ENCODE data around the gene GSG1L.

Gene GSG1L

DNA sequence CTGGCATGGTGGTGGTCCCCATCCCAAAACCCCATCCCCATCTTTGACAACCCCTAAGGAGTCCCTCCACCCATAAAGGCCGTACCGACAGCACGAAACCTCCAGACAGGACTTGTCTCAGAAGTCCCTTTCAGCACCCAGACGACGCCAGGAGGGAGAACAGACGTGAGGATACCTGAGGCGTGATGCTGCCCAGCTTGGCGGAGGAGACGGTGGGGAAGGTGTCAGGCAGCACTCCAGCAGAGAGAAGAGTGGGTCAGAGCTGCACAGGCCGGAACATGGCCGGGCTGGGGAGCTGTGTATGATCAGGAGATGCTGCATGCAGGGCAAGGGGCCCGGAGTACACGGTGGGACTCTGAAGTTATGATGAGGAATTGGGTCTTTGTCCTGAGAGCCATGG, 244.2 kb downstream of the GSG1L start:
- Mint-ChIP-seq H3K9me3 (no peaks in the 10 kb centered on the region), H3K4me3 (no peak overlapping the region), H3K36me3 (ENCODE audit: low read depth) (no peaks in the 10 kb centered on the region), H3K4me1 (no peaks in the 10 kb centered on the region), H3K27me3 (peaks cover 11% of the 10 kb centered on the region), H3K27ac (no peak overlapping the region)
- DNase-seq = no peak
- ATAC-seq = no peak

DNA sequence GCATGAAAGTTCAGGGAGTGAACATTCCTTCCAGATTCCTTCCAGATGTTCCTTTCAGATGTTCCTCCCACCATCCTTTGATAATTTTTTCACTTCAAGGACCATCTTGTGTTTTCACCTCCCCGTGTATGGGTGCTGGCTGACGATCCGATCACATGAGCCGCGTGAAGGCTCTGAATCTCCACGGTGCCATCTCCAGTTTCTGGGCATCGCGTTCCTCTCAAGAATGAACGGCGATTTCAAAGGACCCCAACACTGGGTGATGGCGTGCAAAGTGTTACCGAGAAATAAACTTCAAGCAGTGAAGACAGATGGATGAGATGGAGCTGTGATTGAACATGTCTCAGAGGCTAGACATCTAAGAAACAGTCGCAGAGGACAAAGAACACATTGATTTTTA, 245.3 kb downstream of the GSG1L start:
- Mint-ChIP-seq H3K4me1 (no peaks in the 10 kb centered on the region), H3K27me3 (peaks cover 12% of the 10 kb centered on the region), H3K4me3 (no peak overlapping the region), H3K27ac (no peak overlapping the region), H3K36me3 (ENCODE audit: low read depth) (no peaks in the 10 kb centered on the region), H3K9me3 (no peaks in the 10 kb centered on the region)
- DNase-seq (no peak), ATAC-seq (no peak)

DNA sequence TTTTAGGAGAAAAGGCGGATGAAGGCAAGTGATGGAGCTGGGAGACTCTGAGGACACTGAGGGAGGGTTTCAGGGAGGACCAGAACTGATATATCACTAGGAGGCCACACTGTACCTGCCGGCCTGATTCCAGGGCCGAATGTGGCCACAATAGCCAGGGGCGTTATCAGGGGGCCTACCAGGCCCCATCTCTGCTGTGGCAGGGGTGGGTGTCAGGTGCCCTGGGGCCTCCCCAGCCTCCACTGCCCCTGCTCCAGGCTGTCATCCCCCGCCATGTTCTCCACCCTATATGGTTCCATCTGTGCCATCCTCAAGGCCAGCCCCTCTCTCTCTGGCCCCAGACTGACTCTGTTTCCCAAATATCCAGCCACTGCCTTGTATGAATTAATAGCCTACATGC, 246.5 kb downstream of the GSG1L start:
- H3K27me3 Mint-ChIP-seq = peaks cover 14% of the 10 kb centered on the region
- no peaks in the 10 kb centered on the region for H3K36me3 Mint-ChIP-seq (ENCODE audit: low read depth)
- no peaks in the 10 kb centered on the region for H3K4me1 Mint-ChIP-seq
- no peak overlapping the region for H3K4me3 Mint-ChIP-seq
- ATAC-seq (no peak), DNase-seq (no peak)
- no peaks in the 10 kb centered on the region for H3K9me3 Mint-ChIP-seq
- no peak overlapping the region for H3K27ac Mint-ChIP-seq

DNA sequence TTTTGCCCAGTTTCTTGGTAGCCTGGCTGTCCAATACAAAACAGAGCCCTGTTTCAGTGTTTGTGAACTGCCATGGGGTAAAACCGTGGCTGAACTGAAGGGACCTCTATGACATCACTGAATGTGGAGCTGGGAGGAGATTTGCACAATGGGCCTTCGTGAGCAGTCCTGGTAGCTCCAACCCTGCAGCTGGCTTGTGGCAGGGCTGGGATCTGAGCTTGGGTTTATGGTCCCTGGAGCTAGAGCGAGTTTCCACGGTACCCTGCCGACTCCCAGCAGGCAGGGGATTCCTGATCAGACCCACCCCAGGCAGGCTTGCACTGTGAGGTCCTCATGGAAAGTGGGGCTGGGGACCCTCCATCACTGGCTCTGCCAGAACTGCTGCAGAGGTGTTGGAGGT, 247.0 kb downstream of the GSG1L start:
- Mint-ChIP-seq H3K27ac (no peak overlapping the region), H3K9me3 (no peaks in the 10 kb centered on the region), H3K36me3 (ENCODE audit: low read depth) (no peaks in the 10 kb centered on the region), H3K4me3 (no peak overlapping the region), H3K4me1 (no peaks in the 10 kb centered on the region), H3K27me3 (peaks cover 14% of the 10 kb centered on the region)
- DNase-seq = no peak
- no peak for ATAC-seq

DNA sequence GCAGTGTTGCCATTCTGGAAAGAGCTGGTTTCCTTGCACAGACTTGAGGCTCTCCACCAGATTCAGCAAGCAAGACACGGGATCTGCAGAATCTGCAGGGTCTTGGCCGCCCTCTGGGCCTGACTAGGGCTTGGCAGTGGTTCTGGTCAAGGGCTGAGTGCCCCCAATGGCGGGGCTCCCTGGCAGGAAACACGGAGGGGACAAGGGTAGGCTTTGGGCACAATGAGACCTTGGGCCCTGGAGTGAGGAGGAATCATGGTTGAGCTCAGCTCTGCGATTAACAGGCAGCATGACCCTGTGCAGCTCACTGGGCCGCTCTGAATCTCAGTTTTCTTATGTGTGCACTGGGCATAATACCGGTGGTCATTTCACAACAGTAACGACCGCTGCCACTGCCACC, 249.9 kb downstream of the GSG1L start:
- Mint-ChIP-seq H3K36me3 (ENCODE audit: low read depth) (no peaks in the 10 kb centered on the region), H3K4me1 (no peaks in the 10 kb centered on the region), H3K27me3 (peaks cover 11% of the 10 kb centered on the region), H3K4me3 (no peak overlapping the region), H3K9me3 (no peaks in the 10 kb centered on the region), H3K27ac (no peak overlapping the region)
- DNase-seq = no peak
- no peak for ATAC-seq

DNA sequence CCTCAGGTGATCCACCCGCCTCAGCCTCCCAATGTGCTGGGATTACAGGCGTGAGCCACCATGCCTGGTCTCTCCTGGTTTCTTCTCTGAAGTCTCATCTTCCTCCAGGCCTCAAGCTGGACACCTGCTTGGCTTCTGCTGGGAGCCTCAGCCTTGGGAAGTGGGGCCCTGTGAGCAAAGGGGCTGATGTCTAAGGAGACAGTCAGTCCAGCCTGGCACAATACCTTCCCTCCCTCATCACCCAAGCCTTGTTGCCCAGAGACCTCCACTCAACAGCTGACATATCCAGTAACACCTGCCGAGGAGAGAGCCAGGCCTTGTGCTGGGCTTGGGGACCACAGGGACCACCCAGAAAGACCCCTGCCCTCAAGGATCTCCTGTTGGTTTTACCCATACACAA, 251.6 kb downstream of the GSG1L start:
- no peaks in the 10 kb centered on the region for H3K9me3 Mint-ChIP-seq
- H3K36me3 Mint-ChIP-seq (ENCODE audit: low read depth) = no peaks in the 10 kb centered on the region
- DNase-seq (no peak), ATAC-seq (no peak)
- no peaks in the 10 kb centered on the region for H3K4me1 Mint-ChIP-seq
- no peak overlapping the region for H3K4me3 Mint-ChIP-seq
- H3K27me3 Mint-ChIP-seq = peaks cover 9% of the 10 kb centered on the region
- H3K27ac Mint-ChIP-seq = no peak overlapping the region

DNA sequence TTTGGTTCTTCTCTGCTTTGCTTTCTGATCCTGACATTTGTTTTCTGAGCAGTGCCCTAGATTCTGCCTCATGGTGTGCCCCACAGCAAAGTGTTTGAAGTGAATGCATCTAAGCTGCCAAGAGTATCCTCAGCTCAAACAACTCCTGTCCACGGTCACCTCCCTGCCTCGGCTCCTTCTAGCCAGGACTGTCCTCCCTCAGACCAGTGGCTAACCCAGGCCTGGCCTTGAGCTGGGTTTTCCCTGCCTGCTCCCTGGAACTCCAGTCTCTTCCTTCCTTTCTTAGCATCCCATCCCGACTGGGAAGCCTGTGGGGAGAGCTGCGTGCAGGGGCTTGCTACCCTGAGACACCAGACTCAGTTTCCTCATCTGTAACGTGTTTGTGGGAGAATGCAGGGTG, 256.5 kb downstream of the GSG1L start:
- no peaks in the 10 kb centered on the region for H3K36me3 Mint-ChIP-seq (ENCODE audit: low read depth)
- peaks cover 21% of the 10 kb centered on the region for H3K27me3 Mint-ChIP-seq
- H3K4me1 Mint-ChIP-seq = no peaks in the 10 kb centered on the region
- no peak for ATAC-seq
- H3K4me3 Mint-ChIP-seq = no peak overlapping the region
- no peak for DNase-seq
- no peaks in the 10 kb centered on the region for H3K9me3 Mint-ChIP-seq
- no peak overlapping the region for H3K27ac Mint-ChIP-seq

DNA sequence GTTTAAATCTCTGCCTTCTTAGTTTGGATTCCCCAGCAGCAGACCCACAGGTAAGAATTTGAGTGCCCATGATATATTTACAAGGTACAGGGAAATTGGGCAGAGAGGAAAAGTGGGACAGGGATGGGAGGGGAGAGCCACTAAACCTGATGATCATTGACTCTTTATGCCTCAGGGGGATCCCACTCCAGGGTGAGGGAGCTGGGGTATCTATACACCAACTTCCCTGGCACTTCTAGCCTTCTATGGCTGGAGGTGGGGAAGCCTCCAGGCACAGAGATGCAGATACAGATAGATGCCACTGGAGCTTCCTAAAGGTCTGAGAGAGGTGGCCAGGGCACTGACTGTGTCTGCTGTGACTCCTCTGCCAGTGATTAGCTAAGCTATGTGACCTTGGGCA, 257.1 kb downstream of the GSG1L start:
- Mint-ChIP-seq H3K36me3 (ENCODE audit: low read depth) (no peaks in the 10 kb centered on the region), H3K9me3 (no peaks in the 10 kb centered on the region), H3K27me3 (peaks cover 22% of the 10 kb centered on the region), H3K4me3 (no peak overlapping the region), H3K4me1 (no peaks in the 10 kb centered on the region), H3K27ac (no peak overlapping the region)
- DNase-seq (no peak), ATAC-seq (no peak)

DNA sequence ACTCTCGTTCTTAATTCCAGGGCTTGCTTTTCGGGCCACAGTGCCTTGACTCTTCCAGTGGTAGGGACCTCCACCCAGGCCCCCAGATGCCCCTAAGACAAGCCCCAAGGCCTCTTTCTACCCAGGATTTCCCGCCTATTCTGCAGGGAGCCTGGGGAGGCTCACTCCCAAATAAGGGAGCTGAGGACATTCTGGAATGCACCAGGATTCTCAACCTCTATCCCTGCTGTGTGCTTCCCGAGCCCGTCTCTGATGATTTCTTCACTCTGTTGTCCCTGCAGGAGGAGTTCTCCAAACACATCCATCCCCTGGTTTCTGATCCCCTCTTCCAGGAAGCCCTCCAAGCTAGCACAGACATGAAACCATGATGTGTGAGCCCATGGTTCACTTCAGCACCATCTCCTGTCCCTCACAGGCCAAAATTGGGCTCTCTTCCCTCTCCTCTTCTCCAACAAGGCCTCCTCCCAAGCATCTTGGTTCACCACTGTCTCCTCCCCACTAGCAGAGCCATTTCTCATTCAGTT, 257.6 kb downstream of the GSG1L start:
- H3K27ac Mint-ChIP-seq = no peak overlapping the region
- no peak overlapping the region for H3K4me3 Mint-ChIP-seq
- DNase-seq (no peak), ATAC-seq (no peak)
- no peaks in the 10 kb centered on the region for H3K4me1 Mint-ChIP-seq
- H3K36me3 Mint-ChIP-seq (ENCODE audit: low read depth) = no peaks in the 10 kb centered on the region
- H3K27me3 Mint-ChIP-seq = peaks cover 22% of the 10 kb centered on the region
- H3K9me3 Mint-ChIP-seq = no peaks in the 10 kb centered on the region

DNA sequence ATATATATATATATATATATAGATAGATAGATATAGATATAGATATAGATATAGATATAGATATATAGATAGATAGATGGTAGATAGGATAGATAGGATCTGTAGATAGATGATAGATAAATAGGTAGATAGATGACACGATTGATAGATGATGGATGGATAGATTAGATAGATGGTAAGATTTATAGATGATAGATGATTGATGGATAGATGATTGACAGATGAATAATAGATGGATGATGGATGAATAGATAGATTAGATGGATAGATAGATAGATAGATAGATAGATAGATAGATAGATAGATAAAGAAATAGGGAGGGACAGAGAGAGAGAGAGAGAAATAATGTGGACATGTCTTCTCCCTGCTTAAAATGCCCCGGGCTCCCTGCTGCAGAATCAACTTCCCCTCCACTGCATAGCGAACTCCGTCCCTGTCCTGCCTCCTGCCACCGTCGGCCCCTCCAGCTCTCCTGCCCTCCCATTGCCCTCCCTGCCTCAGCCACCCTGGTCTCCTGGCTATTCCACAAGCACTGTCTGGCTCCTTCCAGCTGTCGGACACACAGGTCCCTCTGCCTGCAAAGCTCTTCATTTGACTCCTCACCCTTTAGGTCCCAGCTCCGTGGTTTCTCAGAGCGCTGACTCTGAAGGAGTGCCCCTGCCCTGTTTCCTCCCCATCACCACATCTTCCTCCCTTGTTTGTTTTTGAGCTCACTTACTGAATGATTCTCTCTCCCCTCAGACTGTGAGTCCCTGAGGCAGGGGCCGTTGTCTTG, 259.6 kb downstream of the GSG1L start:
- DNase-seq (no peak), ATAC-seq (no peak)
- Mint-ChIP-seq H3K27me3 (peaks cover 22% of the 10 kb centered on the region), H3K9me3 (no peaks in the 10 kb centered on the region), H3K4me1 (no peaks in the 10 kb centered on the region), H3K4me3 (no peak overlapping the region), H3K36me3 (ENCODE audit: low read depth) (no peaks in the 10 kb centered on the region), H3K27ac (no peak overlapping the region)

DNA sequence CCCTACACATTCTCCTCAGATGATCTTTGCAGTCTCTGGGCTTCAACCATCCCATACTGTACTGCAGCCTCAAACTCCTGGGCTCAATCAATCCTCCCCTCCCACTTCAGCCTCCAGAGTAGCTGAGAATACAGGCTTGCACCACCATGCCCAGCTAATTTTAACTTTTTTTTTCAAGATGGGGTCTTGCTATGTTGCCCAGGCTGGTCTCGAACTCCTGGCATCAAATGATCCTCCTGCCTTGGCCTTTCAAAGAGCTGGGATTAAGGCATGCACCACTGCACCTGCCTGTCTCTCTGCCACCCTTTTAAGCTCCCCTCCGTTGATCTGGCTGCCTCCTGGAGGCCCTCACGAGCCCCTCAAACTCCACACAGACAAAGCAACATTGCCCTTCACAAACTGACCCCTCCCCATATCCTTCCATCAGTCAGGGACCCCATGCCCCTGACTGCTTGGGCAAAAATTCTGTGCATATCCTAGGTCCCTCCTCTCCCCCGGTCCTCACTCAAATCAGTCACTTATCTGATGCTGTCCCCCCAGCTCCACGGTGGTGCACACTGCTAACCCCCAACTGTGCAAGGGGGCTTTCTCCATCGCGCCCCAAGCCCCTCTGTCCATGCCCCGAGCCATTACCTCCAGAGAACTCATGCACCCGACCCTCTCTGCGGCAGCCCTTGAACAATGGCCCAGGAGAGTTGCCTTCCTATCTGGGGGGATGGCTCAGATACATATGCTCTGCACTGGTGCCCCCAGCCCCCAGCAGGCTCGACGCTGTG, 260.7 kb downstream of the GSG1L start:
- ATAC-seq (no peak), DNase-seq (no peak)
- H3K9me3 Mint-ChIP-seq = no peaks in the 10 kb centered on the region
- peaks cover 22% of the 10 kb centered on the region for H3K27me3 Mint-ChIP-seq
- H3K36me3 Mint-ChIP-seq (ENCODE audit: low read depth) = no peaks in the 10 kb centered on the region
- H3K4me1 Mint-ChIP-seq = no peaks in the 10 kb centered on the region
- no peak overlapping the region for H3K4me3 Mint-ChIP-seq
- H3K27ac Mint-ChIP-seq = no peak overlapping the region

DNA sequence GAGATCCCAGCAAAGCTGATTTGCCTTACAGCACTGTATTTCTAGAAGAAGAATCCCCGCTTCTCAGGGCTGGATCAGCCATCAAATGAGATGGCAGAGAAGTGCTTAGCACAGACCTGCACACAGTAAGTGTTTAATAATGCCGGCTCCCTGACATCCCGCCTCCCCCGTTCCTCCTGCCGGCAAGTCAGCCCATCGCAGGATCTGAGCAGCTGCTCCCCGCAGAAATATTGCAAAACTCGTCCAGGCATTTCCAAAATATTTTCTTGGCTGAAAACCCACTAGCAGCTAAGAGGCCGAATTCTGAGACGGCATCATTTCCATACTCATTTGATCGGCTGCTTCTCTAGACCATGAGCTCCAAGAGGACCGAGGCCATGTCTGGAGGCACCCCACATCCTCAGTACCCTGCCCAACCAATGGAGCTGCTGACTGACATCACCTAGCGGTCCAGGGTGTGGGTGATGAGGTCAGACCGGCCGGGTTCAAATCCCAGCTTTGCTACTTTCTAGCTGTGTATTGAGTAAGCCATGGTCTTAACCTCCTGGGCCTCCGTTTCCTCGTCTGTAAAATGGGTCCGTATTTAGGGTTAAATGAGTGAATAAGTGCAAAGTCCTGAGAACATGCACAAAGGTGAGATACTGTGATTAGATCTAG, 262.1 kb downstream of the GSG1L start:
- Mint-ChIP-seq H3K27ac (no peak overlapping the region), H3K4me1 (no peaks in the 10 kb centered on the region), H3K27me3 (peaks cover 22% of the 10 kb centered on the region), H3K9me3 (no peaks in the 10 kb centered on the region), H3K36me3 (ENCODE audit: low read depth) (no peaks in the 10 kb centered on the region), H3K4me3 (no peak overlapping the region)
- ATAC-seq = no peak
- DNase-seq = no peak

DNA sequence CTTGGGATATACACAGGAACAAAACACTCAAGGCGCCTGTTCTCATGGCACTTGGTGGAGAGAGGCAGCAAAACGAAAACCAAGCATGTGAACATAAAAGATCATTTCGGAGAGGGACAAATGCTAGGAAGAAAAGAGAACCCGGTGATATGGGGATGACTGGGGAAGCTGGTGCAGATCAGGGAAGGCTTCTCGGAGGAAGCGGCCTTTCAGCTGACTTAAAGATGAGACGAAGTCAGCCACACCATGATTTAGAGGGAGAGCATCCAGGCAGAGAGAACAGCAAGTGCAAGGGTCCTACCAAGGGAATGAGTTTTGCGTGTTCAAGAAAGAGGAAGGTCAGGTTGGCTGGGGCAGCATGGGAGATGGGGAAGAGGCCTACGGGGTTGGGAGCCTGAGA, 262.7 kb downstream of the GSG1L start:
- no peak overlapping the region for H3K27ac Mint-ChIP-seq
- ATAC-seq = no peak

DNA sequence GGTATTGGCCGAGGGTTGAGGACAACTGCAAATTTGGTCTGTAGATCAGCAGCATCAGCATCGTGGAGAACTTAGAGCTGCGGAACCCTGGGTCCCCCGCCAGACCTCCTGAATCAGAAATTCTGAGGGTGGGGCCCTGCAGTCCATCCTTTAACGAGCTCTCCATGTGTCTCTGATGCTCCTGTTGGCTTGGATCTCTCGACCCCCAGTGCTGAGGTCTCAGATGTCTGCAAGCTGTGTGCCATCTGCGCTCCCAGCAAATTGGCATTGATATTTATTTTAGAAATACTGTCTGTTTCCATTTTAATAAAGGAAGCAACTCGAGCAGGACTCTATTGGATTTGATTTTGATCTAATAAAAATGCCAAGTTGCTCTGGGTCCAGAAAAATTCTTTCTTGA, 263.6 kb downstream of the GSG1L start:
- Mint-ChIP-seq H3K4me1 (no peaks in the 10 kb centered on the region), H3K27ac (no peak overlapping the region), H3K27me3 (peaks cover 24% of the 10 kb centered on the region), H3K4me3 (no peak overlapping the region), H3K9me3 (peaks cover 3% of the 10 kb centered on the region), H3K36me3 (ENCODE audit: low read depth) (peaks cover 2% of the 10 kb centered on the region)
- ATAC-seq = no peak
- no peak for DNase-seq

More for the DNA sequence above, 262.7 kb downstream of the GSG1L start:
- H3K36me3 Mint-ChIP-seq (ENCODE audit: low read depth) = no peaks in the 10 kb centered on the region
- H3K4me3 Mint-ChIP-seq = no peak overlapping the region
- no peaks in the 10 kb centered on the region for H3K4me1 Mint-ChIP-seq
- peaks cover under 1% of the 10 kb centered on the region for H3K9me3 Mint-ChIP-seq
- no peak for DNase-seq
- H3K27me3 Mint-ChIP-seq = peaks cover 23% of the 10 kb centered on the region

DNA sequence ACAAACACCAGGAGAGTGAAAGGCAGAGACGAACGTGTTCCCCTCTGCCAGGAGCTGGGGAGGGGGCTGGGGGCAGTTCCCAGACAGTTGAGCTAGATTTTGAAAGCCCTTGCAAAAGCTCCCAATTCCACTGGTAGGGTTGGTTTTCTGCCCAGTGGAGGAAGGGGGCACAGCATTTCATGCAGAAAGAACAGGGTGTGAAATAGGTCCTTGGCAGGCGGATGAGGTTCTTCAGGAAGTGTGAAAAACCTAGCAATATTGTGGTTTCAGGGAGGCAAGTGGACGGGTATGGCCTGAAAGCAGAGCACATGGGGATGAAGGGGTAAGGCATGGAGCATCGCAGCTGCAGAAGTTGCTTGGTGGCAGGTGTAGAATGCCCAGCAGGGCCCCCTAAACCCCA, 265.3 kb downstream of the GSG1L start:
- H3K27me3 Mint-ChIP-seq = peaks cover 12% of the 10 kb centered on the region
- H3K27ac Mint-ChIP-seq = no peak overlapping the region
- ATAC-seq (no peak), DNase-seq (no peak)
- peaks cover 3% of the 10 kb centered on the region for H3K9me3 Mint-ChIP-seq
- H3K4me1 Mint-ChIP-seq = no peaks in the 10 kb centered on the region
- no peak overlapping the region for H3K4me3 Mint-ChIP-seq
- H3K36me3 Mint-ChIP-seq (ENCODE audit: low read depth) = peaks cover 2% of the 10 kb centered on the region
